Upper lobe of left lung (tissue), 6 donors: ENCODE data around the gene CYP2C19. TPM values are rescaled to one million over a fixed set of nuclear protein-coding genes. Genes with fewer than 3 reads are reported as not detected.
A peak's percentile ranks its signal among the peaks of the same experiment; 100 is the strongest.
"Not testable (repeated sequence)": the region's sequence is repeated elsewhere in the genome, so short reads cannot be mapped to it uniquely, and the experiment has no call there.

Source experiments
- ATAC-seq, 2 donors: fragments of 200-7000 bp; cut with Tn5 transposase; one replicate each; pipeline ENCODE4 v1.9.1; 2022; ENCODE audit warnings: mild to moderate bottlenecking in 2 of 2, moderate library complexity in 2 of 2; ENCODE audit not compliant: low FRiP score in 2 of 2
- DNase-seq, 2 donors: peaks; one replicate each; pipeline ENCODE4 v3.0.0-alpha.2; 2019 to 2020
- H3K27ac ChIP-seq, 4 donors: fragments of 200-600 bp; sonication (generic); one replicate each; pipeline ENCODE4 v1.5.1; 2016 to 2019
- H3K27me3 ChIP-seq, 4 donors: fragments of 200-600 bp; sonication (generic); one replicate each; pipeline ENCODE4 v1.5.1; 2017 to 2019
- H3K36me3 ChIP-seq, 4 donors: fragments of 200-600 bp; sonication (generic); one replicate each; pipeline ENCODE4 v1.5.1; 2016 to 2019
- H3K4me1 ChIP-seq, 4 donors: fragments of 200-600 bp; sonication (generic); one replicate each; pipeline ENCODE4 v1.5.1; 2018 to 2019
- H3K4me3 ChIP-seq, 4 donors: fragments of 200-600 bp; sonication (generic); one replicate each; pipeline ENCODE4 v1.5.1; 2017 to 2019; ENCODE audit warnings: mild to moderate bottlenecking in 2 of 4, moderate library complexity in 1 of 4
- H3K9me3 ChIP-seq, 4 donors: fragments of 200-600 bp; sonication (generic); one replicate each; pipeline ENCODE4 v1.5.1; 2018 to 2019
- EP300 ChIP-seq, 4 donors: sonication (generic); formaldehyde crosslinking; IDR thresholded peaks; one replicate each; pipeline ENCODE4 v1.5.1; 2017; ENCODE audit warnings: antibody characterized with exemption in 4 of 4, control low read depth in 2 of 4
- POLR2A ChIP-seq, 4 donors: fragments of 450-650 bp; IDR thresholded peaks; one replicate each; pipeline ENCODE4 v1.5.1; 2016 to 2017; ENCODE audit warnings: antibody characterized with exemption in 4 of 4, mild to moderate bottlenecking in 2 of 4
- POLR2AphosphoS5 ChIP-seq, 2 donors: sonication (generic); formaldehyde crosslinking; IDR thresholded peaks; one replicate each; pipeline ENCODE4 v1.5.1; 2017; ENCODE audit warnings: antibody characterized with exemption in 2 of 2
- WGBS, 2 donors: methylation state at CpG; one replicate each; pipeline ENCODE4 v1.1.5; 2017 to 2018; 5-methylcytosine and 5-hydroxymethylcytosine counted together
- total RNA-seq, 6 donors: library from RNA; depleted of rRNA in 4 of 6; stranded (reverse); fragments of >200 nt in 4 of 6; gene quantifications; one replicate each; pipeline versions ENCODE4 v1.1.0 to v1.2.1, GENCODE V29; 2016 to 2021
- TF ChIP-seq, protein P1 (sequence below), 6 experiments: fragments of 450-650 bp in 4 of 6; fragments of 200-600 bp in 2 of 6; sonication (generic) in 2 of 6; IDR thresholded peaks; one replicate each; pipeline ENCODE4 v1.5.1; 2016 to 2019; ENCODE audit warnings: antibody characterized with exemption in 6 of 6
- donor health status: DM: no; HTN: no; CAD: no; lungs with moderate emphysema.
- donor health status: DM: no; HTN: yes; CAD: no; lungs with severe emphysema.

Gene CYP2C19
- total RNA-seq, 6 donors from 2014 or later: 0.14 to 2.1 (median 0.69) TPM; not detected in 2

- no peak overlapping the region for H3K27ac ChIP-seq
- H3K9me3 ChIP-seq: no peaks in the 10 kb centered on the region
- TF ChIP-seq POLR2AphosphoS5 (IDR thresholded peaks at IDR 0.05): no peak
- no peak overlapping the region for H3K4me3 ChIP-seq
- no peaks in the 10 kb centered on the region for H3K4me1 ChIP-seq
- H3K36me3 ChIP-seq: no peaks in the 10 kb centered on the region
- no peaks in the 10 kb centered on the region for H3K27me3 ChIP-seq
- ATAC-seq (no peak), DNase-seq (no peak)
These were observed 21.8 kb downstream of the CYP2C19 start for GRCh38 chr10:94784256-94784655.

DNA sequence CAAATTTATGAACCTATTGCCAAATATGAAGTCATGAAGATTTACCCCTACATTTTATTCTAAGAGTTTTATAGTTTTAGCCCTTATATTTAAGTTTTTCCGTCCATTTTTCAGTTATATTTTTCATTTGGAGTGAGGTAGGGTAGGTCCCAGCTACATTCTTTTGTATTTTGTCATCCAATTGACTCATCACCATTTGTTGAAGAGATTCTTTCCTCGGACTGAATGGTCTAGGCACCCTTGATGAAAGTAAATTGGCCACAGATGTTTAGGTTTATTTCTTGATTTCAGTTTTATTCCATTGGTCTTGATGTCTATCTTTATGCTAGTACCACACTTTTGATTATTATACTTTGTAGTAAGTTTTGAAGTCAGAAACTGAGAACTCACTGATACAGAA, 22.7 kb downstream of the CYP2C19 start:
- TF ChIP-seq POLR2A (IDR thresholded peaks at IDR 0.05) (no peak), EP300 (IDR thresholded peaks at IDR 0.05) (no peak), POLR2AphosphoS5 (IDR thresholded peaks at IDR 0.05) (no peak)
- TF ChIP-seq, protein P1, sequence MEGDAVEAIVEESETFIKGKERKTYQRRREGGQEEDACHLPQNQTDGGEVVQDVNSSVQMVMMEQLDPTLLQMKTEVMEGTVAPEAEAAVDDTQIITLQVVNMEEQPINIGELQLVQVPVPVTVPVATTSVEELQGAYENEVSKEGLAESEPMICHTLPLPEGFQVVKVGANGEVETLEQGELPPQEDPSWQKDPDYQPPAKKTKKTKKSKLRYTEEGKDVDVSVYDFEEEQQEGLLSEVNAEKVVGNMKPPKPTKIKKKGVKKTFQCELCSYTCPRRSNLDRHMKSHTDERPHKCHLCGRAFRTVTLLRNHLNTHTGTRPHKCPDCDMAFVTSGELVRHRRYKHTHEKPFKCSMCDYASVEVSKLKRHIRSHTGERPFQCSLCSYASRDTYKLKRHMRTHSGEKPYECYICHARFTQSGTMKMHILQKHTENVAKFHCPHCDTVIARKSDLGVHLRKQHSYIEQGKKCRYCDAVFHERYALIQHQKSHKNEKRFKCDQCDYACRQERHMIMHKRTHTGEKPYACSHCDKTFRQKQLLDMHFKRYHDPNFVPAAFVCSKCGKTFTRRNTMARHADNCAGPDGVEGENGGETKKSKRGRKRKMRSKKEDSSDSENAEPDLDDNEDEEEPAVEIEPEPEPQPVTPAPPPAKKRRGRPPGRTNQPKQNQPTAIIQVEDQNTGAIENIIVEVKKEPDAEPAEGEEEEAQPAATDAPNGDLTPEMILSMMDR (IDR thresholded peaks at IDR 0.05): no peak
- no peaks in the 10 kb centered on the region for H3K4me1 ChIP-seq
- no peaks in the 10 kb centered on the region for H3K9me3 ChIP-seq
- H3K27ac ChIP-seq: no peak overlapping the region
- no peak overlapping the region for H3K4me3 ChIP-seq
- no peaks in the 10 kb centered on the region for H3K27me3 ChIP-seq
- no peaks in the 10 kb centered on the region for H3K36me3 ChIP-seq
- ATAC-seq: no peak
- DNase-seq: no peak
- 61 to 80% methylated on average over 2 of the region's 2 CpGs for WGBS, 2 donors

GRCh38 chr10:94800551-94800950, 38.1 kb downstream of the CYP2C19 start:
- not testable (repeated sequence) for H3K4me1 ChIP-seq, H3K9me3 ChIP-seq, H3K27me3 ChIP-seq, H3K27ac ChIP-seq, ATAC-seq, DNase-seq, H3K36me3 ChIP-seq, H3K4me3 ChIP-seq
- WGBS, 2 donors: 70 to 88% methylated on average over 4 of the region's 4 CpGs

GRCh38 chr10:94803307-94803706, 40.8 kb downstream of the CYP2C19 start:
- H3K27ac ChIP-seq: no peak overlapping the region
- H3K4me3 ChIP-seq: no peak overlapping the region
- H3K27me3 ChIP-seq: no peaks in the 10 kb centered on the region
- no peak for DNase-seq
- 65 to 80% methylated on average over 1 of the region's 1 CpG for WGBS, 2 donors
- TF ChIP-seq POLR2AphosphoS5 (IDR thresholded peaks at IDR 0.05): no peak
- TF ChIP-seq, protein P1 (IDR thresholded peaks at IDR 0.05): no peak
- no peak for TF ChIP-seq EP300 (IDR thresholded peaks at IDR 0.05)
- TF ChIP-seq POLR2A (IDR thresholded peaks at IDR 0.05): no peak
- H3K4me1 ChIP-seq: no peaks in the 10 kb centered on the region
- H3K36me3 ChIP-seq: no peaks in the 10 kb centered on the region
- no peak for ATAC-seq
- H3K9me3 ChIP-seq: no peaks in the 10 kb centered on the region

- not testable (repeated sequence) for H3K4me1 ChIP-seq
- WGBS, 2 donors: 89 to 92% methylated on average over 9 to 13 of the region's 13 CpGs
These were observed 67.5 kb downstream of the CYP2C19 start for GRCh38 chr10:94830025-94830424.

DNA sequence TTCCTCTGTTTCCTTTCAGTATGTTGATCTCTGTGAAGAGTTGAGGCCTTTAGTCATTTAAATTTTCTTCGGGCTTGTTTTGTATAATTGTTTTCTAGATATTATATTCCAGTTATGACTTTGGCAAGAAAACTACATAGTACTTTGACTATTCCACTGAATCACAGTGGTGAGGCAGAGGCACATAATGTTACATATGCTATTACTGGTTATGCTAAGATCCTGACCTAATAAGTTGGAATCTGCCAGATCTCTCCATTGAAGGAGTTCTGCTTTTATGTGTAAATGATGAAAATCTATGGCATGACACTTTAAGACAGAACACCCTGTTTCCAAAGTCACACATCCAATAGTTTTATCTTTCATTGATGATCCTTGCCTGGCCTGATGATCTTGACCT, 83.7 kb downstream of the CYP2C19 start:
- 35 to 39% methylated on average over 1 of the region's 1 CpG for WGBS, 2 donors
- no peaks in the 10 kb centered on the region for H3K9me3 ChIP-seq
- no peak overlapping the region for H3K4me3 ChIP-seq
- H3K36me3 ChIP-seq: no peaks in the 10 kb centered on the region
- no peaks in the 10 kb centered on the region for H3K27me3 ChIP-seq
- DNase-seq (no peak), ATAC-seq (no peak)
- no peak for TF ChIP-seq POLR2A (IDR thresholded peaks at IDR 0.05)
- TF ChIP-seq, protein P1 (IDR thresholded peaks at IDR 0.05): no peak
- H3K4me1 ChIP-seq: no peaks in the 10 kb centered on the region
- no peak overlapping the region for H3K27ac ChIP-seq

More at GRCh38 chr10:94830025-94830424, 67.5 kb downstream of the CYP2C19 start:
- H3K27me3 ChIP-seq, ATAC-seq, H3K4me3 ChIP-seq, H3K36me3 ChIP-seq, H3K9me3 ChIP-seq, H3K27ac ChIP-seq: not testable (repeated sequence)
- peak in 1 of 2 donors; percentile 30 for DNase-seq
